GM10266 (cell line): Measurements from ENCODE around the gene TMF1.
A peak's percentile ranks its signal among the peaks of the same experiment; 100 is the strongest.

ENCODE experiments used
- DNase-seq: peaks from one replicate; pipeline ENCODE4 v3.0.0; 2012; ENCODE audit errors: extremely low spot score
- CTCF ChIP-seq: IDR thresholded peaks from 2 replicates; pipeline ENCODE4 v1.5.1; 2012; ENCODE audit warnings: mild to moderate bottlenecking, low read depth; ENCODE audit not compliant: control insufficient read depth, insufficient read depth; ENCODE audit errors: missing control alignments

Gene TMF1

GRCh38 chr3:69051756-69052471 lies at the start of gene TMF1:
Gene TMF1 (minus strand): TSS chr3:69052333. CDS start chr3:69052086, 247 bp downstream.
- TF ChIP-seq CTCF, result no peak
- peak; percentile 88 for DNase-seq

GRCh38 chr3:69099576-69099975 lies 47.4 kb upstream of the TMF1 start:
- TF ChIP-seq CTCF, result no peak
- no peak for DNase-seq

- no peak for DNase-seq
- TF ChIP-seq CTCF, result no peak
Observed at GRCh38 chr3:69097407-69098086, 45.4 kb upstream of the TMF1 start.

- no peak for DNase-seq
- no peak for TF ChIP-seq CTCF
Observed at GRCh38 chr3:69096299-69096698, 44.2 kb upstream of the TMF1 start.

- DNase-seq, result no peak
- no peak for TF ChIP-seq CTCF
Observed at GRCh38 chr3:69095636-69096035, 43.5 kb upstream of the TMF1 start.

- TF ChIP-seq CTCF, result no peak
- no peak for DNase-seq
Observed at GRCh38 chr3:69094467-69095205, 42.5 kb upstream of the TMF1 start.
